Stimulated activated CD8-positive, alpha-beta memory T cell treated with anti-CD3 and anti-CD28 coated beads, Interleukin-2, amount 100 ng/mL, for 48 hours (primary cell): ENCODE measurements around the gene PDE4D.
"Not testable (repeated sequence)": the region's sequence is repeated elsewhere in the genome, so short reads cannot be mapped to it uniquely, and the experiment has no call there.

ENCODE experiments used
- DNase-seq, 2 donors: peaks; one replicate each; pipeline ENCODE4 v3.0.0-alpha.2; 2020; ENCODE audit warnings: low read depth in 2 of 2

The PDE4D gene

DNA sequence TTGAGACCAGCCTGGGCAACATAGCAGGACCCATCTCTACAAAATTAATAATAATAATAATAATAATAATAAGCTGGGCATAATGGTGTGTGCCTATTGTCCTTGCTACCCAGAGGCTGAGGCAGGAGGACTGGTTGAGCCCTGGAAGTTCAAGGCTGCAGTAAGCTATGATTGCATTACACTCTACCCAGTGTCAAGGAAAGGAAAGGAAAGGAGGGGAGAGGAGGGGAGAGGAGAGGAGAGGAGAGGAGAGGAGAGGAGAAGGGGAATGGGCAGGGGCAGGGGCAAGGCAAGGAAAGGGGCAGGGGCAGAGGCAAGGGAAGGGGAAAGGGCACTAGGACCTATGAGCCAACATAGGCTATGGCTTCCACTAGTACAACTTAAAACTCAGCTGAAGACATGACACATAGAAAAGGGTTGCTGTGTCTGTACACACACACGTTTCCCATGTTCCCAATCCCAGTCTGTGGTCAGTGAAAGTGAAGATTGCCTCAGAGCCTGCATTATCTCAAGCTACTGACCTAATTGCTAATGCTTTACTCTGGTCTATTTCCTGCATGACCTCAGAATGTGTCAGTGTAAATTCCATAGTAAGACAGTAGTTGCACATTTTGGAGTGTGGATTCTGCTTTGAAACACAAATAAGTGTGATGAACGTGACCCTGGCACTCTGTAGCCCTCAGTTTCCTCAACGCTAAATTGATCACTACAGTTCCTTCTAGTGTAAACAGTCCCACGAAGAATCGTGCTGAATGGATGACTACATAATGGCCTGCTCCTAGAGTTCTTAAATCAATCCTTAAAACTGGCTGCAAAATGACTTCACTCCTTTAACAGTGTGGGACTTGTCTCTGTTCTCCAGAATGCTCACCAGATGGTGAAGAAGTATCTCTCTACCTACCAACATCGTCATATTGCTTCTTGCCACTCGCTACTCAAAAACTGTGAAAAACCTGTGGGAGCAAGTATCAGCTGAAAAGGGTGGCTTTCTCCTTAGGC, 813.6 kb downstream of the PDE4D start:
- no peak for DNase-seq

DNA sequence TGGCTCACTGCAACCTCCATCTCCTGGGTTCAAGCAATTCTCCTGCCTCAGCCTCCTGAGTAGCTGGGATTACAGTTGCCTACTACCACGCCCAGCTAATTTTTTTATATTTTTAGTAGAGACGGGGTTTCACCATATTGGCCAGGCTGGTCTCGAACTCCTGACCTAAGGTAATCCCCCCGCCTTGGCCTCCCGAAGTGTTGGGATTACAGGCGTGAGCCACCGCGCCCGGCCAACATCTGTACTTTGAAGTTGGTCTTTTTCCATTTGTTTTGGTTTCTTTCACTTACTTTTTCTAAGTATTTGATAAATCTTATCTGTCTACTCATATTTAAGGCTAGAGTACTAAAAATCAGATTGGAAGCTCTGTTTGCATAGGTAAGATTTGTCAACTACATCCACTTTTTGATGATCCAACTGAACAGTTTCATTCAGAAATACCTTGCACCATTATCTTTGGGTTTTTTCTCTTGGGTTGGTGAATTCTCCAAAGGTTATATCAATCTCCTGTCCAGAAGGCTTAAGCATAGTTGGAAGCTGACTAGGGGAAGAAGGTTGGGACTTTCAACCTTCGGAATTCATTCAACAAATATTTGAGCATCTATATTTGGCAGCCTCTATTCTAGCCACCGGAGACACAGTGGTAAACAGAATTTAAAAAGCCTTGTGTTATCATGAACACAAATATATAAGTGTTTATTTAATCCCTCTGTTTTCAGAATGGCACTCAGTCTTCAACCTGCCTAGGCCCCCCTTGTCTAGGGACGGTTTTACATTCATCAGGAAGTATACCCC, 821.6 kb downstream of the PDE4D start:
- DNase-seq = no peak

DNA sequence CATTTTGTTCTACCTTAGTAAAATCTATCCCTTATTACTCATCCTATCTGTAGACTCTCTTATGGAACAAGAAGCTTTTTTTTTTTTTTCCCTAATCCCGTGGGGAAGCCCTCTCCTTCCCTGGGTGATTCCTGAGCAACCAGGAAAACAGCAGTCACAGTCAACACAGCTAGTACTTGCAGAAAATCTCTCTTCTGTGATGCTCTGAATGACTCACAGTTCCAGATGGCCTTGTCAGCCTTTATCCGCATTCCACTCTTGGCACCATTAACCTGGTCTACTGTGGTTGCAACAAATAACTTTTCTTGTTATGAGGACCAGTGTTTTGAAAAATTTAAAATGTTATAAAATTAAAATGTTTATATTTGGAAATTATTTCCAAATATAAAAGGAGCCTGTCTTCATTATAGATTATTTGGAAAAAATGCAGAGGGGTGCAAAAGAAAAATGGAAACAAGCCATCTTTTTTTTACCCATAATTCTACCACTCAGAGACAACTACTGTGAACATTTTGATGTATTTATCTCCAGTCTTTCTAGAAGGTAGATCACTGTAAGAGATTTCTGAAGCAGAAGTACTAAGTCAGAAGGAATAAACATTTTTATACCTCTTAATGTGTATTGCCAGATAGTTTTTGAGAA, 824.0 kb downstream of the PDE4D start:
- DNase-seq = no peak

DNA sequence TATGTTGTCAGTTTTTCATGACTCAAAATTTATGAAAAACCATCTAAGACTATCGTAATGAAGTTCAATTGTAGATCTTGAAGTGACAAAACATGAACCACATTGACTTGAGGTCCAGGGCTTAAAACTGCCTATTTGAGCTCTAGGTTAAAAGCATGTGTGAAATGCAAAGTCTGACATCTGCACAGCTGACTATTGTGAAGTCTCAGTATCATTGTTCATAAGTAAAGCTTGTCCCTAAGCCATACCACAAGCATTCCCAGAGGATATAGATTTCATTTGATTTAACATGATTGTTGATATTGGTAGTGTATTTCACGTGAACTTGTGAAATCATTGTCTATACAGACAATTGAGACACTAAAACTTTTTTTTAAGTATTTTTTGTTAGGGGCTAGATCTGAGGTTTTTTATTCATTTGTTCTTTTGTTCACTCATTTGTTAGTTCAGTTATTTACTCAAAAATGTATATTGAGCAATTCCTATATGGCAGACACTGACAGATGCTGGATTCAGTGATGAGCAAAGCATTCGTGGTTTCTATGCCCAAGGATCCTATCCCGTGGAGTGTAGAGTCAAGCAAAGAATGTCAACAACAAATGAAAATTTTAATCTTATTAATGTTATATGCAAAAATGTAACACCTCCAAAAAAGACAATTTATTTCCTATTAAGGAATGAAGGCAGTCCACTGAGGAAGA, 825.4 kb downstream of the PDE4D start:
- no peak for DNase-seq

DNA sequence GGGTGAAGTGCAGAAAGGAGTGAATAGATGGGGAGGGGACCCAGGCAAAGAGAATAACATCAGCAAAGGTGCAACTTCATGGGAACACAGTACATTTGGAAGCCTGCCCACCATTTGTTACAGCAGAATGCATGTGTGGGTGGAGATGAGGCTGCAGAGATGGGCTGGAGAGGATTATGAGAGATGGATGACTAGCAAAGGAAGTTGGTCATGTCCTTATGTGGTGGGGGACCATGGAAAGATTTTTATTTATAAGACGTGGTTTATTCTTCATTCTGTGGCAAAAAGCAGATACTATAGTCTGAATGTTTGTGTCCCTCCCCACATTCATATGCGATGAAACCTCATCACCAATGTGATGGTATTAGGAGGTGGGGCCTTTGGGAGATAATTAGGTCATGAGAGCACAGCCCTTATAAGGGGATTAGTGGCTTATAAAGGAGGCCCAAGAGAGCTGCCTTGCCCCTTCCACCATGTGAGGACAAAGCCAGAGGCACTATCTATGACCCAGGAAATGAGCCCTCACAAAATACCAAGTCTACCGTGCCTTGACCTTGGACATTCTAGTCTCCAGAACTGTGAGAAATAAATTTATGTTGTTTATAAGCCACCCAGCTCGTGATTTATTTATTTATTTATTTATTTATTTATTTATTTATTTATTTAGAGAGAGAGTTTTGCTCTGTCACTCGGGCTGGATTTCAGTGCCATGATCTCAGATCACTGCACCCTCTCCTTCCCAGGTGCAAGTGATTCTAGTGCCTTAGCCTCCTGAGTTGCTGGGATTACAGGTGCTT, 827.0 kb downstream of the PDE4D start:
- no peak for DNase-seq

DNA sequence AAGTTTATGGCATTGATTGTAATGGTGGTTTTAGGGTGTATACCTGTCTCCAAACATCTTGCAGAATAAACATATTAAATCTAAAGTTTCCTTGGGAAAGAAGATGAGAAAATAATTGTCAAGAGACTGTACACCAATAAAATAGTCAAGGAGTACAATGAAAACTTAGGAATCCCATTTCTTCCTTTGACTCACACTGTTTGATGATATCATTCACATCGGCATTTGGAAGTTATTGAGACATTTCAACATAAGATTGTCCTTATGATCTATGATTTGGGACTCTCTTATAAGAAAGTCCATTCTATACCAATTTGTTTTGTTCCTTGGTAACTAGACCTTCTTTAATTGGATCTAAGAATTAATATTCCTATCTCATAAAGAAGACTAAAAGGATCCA, 828.0 kb downstream of the PDE4D start:
- DNase-seq = no peak

DNA sequence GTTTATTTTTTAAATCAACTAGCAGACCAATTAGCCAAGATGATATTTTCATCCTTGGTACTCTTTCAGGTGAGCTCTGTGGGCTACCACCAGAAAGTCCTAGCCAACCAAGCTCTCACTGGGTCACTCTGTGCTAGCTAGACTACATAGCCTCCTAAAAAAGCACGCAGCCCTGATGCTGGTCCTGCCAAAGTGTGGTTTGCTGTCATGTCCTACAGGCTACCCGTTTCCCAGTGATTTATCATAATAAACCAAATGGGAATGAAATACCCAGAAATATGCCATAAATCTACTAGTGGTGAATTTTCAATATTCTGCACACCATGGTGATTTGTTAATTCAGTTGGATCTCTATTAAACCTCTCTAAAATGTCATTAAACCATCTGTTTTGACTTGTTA, 829.2 kb downstream of the PDE4D start:
- DNase-seq = no peak

DNA sequence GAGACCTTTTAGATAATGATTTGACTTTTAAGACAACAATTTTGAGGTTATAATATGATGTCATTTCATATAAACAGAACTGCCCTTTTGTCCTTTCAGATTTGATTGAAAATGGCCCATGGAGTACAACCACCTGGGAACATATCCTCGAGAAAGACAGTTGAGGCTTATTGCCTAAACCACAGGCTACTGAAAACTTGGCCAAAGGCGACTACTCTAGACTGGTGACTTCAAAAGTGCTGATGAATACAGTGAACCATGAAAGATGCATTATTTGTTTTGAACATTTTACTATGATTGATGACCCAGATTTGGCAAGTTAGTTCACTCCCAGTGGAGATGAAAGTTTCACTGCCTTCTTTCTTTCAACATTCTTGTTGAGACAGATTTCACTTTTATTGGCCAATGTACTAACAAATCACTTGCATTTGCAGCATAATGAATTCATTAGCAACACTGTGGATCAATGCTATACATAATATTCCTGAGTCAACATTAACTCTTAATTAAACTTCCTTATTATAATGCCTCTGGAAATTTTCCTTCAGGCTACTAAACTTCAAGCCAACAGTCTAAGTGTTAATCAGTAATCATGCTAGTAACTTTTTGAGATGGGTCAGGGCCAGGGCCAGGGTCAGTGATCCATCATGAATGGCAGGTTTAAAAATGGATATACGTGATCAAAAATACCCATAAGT, 830.4 kb downstream of the PDE4D start:
- no peak for DNase-seq

DNA sequence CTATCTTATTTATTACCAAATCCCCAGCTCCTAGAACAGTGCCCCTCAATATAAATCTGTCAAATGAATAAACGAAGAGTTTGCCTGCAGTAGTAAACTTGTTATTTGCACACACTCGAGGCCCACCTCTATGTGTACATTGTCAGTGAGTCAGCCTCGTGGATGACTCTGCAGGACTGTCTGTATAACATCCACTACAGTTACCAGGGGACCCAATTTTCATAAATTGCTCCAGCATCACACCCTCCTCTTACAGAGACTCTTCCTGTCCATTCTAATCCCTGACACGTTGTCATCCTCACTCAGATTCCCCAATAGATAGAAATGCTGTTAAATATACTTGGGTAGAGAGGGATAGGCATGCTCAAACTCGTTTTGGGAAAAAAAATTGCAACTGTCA, 832.1 kb downstream of the PDE4D start:
- DNase-seq = no peak

DNA sequence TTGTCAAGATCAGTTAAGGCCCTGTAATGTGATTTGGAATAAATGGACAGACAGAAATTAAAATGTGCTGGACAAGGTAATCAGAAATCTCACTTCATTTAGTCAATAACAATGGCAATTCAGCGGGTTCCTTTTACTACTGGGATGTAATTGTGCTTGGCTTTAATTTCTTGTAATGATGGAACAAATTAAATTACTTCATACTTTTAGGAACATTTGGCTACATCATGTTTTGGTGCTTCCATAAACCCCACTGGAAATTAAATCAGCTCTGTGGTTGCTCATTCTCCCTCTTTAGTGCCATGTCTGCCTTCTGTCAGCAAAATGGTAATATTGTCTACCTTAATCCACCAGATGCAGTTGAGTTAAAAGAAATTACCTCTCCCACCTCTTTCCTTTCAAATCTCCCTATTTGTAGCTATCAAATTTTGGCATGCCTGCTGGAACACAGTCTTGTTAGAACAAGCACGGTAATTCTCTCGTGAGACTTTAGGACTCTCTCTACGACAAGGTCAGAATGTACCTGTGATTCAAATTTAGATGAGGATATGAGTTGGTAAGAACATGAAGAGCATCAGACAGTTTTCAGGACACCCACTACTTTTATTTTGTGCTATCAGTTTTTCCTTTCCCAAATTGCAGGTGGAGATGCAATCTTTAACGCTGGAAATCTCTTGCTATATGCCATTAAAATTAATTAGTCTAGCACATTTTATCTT, 834.4 kb downstream of the PDE4D start:
- DNase-seq = no peak

DNA sequence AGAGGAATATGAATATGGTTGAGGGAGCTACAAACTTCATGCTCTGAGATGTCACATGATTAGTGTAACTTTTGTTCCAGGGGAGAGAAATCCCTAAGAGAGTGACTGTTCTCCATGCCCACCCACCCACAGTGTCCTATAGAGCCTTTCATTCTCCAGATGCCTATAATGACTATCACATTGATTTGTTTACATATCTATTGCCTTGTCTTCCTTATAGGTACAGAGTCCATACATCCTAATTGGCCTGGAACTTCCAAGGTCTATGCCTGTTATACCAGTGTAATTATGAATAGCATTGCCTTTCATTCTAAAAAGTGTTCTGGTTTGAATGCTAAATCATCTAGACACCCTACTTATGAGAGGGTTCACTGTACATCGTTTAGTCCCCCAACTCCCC, 835.3 kb downstream of the PDE4D start:
- no peak for DNase-seq

DNA sequence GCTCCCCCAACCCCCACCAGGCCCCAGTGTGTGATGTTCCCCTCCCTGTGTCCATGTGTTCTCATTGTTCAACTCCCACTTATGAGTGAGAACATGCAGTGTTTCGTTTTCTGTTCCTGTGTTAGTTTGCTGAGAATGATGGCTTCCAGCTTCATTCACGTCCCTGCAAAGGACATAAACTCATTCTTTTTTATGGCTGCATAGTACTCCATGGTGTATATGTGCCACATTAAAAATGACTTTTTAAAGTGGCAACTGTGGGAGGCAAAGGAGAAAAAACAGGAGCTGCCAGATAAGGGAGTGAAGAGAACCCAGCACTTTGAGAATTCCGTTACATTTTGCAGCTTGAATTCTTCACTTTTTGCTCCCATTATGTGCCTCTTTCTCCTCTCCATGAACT, 836.9 kb downstream of the PDE4D start:
- not testable (repeated sequence) for DNase-seq

DNA sequence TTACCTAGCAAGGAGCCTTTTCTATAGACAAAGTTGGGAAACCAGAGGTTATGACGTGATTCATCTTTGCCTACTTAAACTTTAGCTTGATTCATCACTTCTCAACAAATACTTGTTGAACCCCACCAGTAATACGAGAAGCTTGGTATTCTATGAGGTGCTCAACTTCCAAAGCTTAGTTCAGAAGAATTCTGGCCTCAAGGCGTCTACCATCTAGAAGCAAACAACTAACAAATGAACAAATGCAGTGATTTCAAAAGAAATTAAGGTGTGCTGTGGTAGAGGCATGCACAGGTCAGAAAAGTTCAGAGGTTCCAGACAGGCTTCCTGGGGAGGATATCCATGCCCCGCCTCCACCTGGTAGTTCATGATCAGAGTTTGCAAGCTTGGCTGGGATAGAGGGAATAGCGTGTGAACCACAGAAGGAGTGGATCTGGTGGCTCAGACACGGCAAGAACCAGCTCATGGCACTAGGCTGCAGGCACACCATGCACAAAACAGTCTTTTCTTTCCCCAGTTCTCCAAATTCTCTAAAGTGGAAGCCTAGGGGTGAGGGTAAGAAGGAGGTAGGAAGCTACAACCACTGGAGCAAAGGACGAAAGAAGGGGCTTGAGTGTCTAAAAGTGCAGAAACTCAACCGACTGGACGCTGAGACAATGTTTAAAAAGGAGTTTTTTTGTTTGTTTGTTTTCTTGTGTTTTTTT, 837.6 kb downstream of the PDE4D start:
- DNase-seq = no peak

DNA sequence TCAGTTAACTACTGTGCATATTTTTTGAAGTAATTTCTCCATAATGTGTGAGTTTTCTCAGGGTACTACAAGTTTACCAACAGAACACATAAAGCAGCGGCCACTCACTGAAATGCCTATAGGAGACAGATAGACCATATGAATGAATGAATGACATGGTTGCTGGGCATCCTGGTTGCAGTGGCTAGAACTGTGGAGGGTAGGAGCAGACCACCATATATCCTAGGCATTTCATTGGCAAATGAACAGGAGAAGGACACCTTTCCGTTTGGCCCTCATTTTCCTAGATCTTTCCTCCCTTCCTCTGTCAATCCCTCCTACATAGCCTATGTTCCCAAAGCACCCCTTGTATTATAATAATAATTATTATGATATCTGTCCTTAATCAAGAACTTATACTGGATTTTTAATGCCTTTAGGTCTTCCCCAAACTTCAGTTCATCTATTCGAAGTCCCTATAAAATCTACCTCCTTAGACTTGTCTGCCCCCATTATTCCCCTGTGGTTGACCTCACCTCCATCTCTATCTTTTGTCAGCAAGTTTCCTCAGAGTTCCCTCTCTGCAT, 838.5 kb downstream of the PDE4D start:
- no peak for DNase-seq

DNA sequence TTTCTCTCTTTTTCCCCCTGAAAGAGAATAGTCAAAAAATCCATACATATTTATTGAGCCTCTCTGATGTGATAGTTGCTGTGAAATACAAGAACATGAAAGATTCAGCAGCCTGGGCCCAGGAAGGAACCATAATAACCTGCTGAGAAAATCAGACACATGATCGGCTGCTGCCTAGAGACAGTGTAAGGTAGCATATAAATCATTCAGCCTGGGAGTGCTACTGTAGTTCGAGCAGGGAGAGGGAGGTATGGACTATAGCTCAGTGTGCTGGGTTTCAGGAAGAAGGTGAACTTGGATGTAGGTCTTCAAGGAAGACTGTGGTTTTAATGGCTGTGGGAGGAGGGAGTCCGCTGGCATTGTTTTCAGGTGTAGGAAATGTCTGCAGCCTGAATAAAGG, 841.6 kb downstream of the PDE4D start:
- DNase-seq = no peak

DNA sequence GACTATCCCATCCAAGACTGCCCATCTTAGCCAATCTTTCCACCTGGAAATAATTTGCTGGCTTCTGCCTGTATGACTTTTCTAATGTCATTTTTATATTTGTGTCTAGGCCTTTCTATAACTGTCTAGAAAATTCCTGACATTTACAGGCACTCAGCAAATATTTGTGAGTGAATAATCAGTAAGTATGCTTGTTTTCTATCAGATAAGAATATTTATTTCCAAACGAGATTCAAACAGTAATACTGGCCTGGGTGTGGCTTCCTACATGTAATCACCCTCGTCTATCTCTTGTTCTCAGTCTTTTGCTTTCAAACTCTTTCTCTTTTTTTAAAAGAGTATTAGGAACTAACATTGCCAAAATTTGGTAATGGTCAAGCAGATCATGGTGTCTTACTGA, 844.4 kb downstream of the PDE4D start:
- DNase-seq = no peak

DNA sequence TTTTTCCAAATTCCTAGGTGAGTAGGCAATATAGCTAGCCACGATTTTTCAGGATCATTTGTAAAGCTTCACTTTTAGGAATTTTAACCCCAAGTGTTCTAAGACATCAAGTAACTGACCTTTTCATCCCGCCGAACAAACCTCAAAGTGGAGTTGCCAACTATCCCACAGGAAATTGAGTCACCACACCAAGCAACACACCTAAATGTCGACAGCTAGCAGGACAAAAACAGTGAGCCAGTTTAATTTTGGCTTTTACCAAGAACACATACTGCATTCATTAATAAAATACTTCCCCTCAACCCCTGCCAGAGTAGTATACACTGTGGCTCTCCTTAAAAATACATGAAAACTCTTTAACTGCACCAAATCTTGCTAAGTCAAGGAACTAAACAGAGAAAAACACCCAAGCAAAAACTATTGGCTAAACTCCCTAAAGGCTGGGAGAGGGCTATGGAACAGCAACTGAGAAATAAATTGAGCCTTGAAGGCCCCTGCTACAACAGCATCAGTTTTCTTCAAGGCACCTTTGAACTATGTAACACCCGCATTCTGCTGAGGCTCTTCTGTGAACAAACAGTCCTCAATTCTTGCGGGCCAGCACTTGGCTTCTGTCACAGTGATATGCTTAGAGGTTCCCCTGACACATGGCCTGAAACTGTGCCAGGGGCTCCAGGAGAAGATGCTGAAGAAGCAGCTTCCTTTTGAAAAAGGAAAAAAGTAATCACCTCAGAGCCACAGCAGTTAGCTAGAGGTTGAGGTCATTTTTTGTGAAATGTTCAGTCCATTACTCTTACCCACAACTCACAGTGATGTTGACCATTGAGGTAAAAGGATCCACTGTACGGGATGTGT, 851.1 kb downstream of the PDE4D start:
- DNase-seq = no peak

DNA sequence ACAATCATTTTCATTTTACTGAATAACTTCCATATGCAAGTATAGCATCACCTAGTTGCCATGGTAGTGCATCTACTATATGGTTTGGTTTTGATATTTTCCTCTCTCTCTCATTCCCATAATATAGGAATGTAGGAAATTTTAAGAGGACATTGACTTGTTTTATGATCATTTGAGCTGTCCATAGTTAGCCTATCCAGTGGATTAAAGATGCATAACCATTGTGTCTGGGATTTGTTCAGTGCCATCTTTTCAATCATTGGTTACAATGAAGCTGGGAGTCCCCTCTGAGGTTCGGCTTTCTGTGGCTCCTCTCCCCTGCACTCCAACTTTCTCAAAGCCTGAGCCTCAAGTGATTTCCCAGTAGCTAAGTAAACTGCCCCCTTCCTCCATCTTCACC, 852.2 kb downstream of the PDE4D start:
- no peak for DNase-seq
